GM21390 (cell line): Measurements from ENCODE around the gene CLDN11.

Experiments used
- ATAC-seq: cut with Tn5 transposase; IDR thresholded peaks from one replicate; pipeline ENCODE4 v1.9.1; 2021; ENCODE audit not compliant: unreplicated experiment

Gene CLDN11

DNA sequence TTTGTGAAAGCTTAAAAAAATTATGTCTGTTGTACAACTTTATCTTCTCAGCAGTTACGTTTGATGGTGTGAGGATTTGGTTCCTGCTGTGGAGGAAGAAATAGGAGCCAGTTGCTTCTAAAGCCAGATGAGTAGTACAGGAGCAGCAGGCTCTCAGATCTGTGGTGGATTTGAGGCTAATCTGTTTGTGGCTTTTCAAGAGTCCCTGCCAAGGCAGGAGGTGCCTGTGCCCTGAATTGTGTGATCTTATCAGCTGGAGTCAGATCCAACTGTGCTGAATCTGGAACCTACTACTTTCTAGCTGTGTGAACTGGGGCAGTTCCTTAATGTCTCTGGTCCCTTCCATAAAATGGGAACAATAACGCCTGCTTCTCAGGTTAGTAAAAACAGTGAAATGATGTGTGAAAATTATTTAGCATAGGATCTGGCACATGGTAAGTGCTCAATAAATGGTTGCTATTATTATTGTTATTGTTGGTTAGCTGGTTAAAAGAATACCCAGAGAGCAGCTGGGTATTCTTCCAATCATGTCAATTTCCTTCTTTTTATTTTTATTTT lies 7.7 kb downstream of the CLDN11 start:
- no peak for ATAC-seq

DNA sequence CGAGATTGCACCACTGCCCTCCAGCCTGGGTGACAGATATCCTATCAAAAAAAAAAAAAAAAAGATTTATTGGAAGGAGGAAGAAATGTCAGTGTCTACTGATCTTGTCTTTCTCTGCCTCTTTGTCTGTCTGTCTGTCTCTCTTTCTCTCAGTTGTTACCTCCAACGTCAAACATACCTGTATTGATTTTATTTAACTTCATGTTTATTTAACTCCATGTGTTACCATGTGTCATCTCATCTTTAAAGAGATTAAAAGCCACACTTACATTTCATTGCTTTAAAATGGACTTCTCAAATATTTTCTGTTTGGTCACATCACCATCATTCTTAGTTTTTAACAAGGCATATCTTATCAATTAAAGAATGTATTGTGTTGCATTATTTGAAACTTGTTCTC lies 9.4 kb downstream of the CLDN11 start:
- ATAC-seq: no peak

DNA sequence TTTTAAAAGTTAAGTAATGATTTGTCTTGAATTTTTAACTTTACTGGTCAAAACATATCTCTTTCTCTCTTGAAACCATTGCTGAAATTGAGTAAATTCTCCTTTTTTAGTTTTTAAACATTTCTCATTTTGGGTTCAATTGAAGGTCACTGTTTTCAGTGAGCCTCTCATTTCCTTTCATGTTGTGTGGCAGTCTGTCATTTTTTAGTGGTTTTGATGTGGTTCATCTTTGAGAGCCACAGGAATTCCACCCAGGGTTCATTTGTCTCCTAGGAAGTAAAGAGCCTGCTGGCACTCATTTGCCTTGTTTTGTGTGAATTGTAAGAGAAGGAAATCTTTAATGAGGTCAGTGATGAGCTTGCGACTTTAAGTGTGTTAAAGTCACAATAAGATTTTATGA lies 10.4 kb downstream of the CLDN11 start:
- ATAC-seq: peak; percentile 53

DNA sequence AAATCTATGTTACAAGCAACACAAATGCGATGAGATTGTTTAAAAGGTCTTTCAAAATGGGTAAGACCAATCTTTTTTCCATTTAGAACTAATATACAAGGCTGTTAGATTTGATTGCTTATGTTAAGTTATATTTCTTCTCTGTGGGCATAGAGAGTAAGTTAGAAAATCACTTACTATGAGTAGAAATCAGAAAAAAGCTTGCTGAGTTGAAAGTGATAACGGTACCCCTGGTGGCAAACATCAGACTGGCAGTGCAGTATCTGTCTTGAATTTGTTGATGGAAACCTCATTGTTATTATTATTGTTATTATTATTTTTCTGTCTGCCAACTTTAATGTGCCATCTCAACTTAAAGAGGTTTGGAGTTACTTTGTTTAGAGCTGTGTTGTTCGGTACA lies 12.4 kb downstream of the CLDN11 start:
- no peak for ATAC-seq

DNA sequence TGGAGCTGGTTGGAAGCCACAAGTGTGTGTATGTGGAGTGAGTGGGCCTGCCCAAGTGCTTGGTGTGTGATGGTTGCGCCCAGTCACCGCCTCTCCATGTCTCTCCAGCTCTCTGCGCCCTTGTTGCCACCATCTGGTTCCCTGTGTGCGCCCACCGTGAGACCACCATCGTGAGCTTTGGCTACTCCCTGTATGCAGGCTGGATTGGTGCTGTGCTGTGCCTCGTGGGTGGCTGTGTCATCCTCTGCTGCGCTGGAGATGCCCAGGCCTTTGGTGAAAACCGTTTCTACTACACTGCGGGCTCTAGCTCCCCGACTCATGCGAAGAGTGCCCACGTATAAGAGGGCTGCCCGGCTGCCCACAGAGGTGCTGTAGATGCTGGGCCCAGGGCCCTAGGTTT lies 13.7 kb downstream of the CLDN11 start:
- ATAC-seq: no peak

DNA sequence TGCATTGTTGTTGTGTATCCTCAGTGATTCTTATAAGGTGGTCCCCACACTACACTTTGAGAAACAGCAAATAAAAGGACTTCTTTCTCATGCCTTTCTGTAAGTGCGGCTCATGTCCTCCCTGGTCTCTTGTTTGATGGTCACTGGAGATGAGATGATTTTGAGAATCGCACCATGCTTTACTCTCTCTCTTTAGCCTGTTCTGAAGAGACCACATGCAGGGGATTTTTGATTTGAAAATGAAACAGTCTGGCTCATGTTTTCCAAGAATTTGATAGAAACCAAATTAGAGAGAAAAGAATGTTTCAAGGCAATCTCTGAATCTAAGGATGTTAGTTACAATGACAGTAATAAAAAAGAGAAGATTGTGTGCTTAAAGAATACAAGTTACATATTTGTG lies 18.0 kb downstream of the CLDN11 start:
- no peak for ATAC-seq

DNA sequence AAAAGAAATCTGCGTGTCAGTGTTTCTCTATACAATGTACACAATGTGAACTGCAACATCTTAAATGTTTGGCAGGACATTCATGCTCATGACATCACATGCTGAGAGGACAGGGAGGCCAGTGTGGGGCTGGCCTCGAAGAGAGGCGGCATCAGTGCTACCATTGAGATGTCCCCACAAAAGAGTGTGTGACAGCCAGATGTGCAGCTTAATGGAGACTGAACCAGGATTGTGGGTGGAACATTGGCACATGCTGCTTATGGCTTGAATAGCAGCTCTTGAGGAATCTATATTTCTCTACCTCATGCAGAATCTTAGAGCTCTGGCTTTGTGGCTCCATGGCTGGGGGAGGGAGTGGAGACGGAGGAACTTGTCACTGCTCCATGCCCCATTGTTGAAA lies 18.5 kb downstream of the CLDN11 start:
- ATAC-seq: no peak

DNA sequence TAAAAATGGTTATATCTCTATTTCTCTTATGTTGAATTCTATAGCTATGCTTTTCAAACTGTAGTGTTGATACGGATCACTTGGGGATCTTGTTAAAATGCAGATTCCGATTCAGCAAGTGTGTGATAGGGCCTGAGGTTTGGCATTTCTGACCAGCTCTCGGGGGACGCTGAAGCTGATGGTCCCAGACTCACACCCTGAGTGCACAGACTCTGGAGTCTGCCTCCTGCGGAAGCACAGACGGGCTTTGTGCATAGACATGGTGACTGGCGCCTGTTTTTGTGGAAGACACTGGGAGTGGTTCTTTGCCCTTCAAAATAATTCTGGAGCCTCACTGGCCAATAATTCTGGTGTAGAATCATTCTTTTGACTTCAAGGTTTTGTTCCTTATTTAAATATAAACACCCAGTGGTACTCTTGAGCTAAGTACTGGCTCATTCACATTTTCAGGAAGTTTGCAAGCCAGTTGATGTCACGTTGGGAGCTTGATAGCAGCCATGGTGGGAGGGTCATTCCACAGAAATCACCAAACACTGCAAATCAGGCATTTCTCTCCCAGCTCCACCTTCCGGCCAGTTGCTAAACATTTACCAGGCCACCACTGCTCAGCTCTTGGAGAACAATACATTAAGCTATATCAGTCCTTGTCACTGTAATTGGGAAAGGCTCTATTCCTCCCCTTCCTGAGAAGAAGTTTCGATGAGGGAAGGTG lies 19.2 kb downstream of the CLDN11 start:
- no peak for ATAC-seq

DNA sequence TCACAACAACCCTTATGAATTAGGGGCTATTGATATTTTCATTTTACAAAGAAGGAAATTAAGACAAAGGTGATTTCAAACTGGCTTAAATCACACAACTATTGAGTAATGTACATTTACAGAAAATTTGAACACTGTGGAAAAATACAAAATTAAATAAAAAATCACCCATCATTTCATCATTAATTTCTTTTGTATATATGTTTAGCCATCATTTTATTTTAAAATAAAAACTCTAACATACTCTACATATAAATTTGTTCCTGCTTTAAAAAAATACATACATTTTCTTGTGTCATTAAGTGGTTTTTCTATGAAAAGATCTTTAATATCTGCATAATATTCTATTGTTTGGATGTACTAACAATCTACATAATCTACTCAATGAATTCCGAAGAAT lies 20.2 kb downstream of the CLDN11 start:
- no peak for ATAC-seq

DNA sequence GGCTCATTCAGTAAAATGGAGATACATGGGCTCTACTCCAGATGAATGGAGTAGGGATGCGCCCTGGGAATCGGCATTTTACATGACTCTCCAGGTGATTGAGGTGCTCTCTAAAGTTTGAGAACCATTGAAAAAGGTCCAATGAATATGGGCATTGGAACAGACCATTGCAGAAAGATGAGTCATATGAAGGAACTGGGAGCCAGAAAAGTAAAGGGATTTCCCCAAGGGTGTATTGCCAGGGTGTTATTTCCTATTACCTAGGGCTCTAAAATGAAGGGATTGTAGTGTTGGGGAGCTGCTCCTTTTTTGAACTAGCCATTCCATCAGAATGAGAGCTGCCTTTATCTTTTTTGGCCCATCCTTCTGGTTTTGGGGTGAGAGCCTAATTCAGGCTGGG lies 21.7 kb downstream of the CLDN11 start:
- ATAC-seq: no peak

DNA sequence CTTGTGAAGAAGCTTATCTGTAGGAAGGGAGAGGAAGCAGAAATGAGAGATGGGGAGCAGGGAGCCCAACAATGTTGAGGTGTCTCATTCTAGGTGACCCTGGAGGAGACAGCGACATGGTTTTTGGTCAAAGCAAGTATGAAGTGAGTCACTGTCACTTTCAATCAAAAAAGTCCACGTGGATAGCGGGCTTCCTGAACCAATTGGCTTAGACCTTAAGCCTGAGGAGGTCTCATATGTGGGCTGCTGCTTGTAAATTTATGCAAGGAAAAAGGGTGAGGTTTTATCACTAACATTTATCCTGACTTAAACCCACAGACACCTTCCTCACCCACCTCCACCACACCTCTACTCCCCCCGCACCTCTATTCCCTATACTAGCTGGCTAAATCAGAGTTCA lies 22.7 kb downstream of the CLDN11 start:
- no peak for ATAC-seq

DNA sequence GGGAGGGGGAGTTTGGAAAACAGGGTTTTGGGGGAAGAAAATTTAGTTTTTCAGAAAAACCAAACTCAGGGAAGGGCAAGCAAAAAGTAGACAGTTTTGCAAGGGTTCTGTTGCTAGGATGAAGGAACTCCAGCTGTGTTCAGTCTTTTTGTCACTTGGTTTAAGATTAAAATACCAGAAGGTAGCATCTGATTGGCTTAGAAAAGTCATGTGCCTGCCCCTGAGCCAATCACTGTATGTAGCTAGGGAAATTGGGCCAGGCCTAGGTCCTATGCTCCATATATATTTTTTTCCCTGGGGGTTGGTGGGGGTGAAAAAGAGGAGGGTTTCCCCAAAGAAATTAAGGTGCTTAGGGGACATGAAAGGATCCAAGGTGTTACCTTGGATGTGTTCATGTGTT lies 24.3 kb downstream of the CLDN11 start:
- no peak for ATAC-seq

DNA sequence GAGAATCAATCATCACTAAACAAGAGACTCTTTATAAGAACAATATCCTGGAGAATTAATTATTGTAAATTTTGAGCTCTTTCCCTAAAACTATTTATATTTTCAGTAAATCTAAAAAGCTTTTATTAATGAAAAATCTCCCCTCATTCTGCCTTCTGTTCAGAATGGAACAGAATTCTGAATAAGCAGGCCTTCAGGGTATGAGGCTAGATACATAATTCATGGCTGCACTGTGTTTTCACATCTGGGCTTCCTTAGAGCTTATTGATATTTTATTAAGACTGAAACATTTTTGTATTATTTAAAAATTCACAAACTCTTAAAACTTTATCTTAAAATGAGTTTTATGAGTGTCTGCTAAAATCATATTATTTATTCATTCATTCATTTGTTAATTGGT lies 24.8 kb downstream of the CLDN11 start:
- no peak for ATAC-seq

DNA sequence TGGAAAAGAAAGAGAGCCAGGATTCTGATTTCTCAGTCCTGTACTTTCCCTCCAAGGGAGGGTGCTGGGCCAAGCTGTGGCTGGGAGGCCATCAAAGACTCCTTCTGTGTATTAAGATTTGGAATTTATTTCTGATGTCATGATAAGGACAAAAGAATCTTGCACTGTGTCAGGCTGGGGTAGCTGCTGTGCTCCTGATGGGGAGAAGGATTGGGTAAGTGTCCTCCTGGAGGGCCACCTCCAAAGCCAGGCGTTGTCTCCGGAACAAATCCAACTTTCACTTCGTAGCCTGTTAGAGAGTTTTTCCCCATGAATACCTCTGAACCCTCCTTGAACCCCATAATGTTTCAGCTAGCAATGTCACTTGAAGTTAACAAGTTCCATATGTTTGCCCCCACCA lies 29.9 kb downstream of the CLDN11 start:
- ATAC-seq: no peak

DNA sequence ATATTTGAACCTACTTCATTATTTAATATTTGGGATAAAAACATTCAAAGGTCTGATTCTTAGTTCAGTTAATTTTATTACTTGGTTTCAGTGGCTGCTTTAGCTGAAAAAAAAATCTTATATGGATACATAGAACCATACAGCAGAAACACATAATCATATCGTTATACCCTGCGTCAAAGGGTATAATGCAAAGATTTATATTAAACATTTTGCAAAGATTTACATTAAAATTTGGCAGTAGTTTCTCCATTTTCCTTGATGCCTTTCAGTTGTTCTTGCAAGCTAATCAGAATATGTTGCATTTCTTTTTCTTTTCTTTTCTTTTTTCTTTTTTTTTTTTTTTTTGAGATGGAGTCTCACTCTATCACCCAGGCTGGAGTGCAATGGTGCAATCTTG lies 31.4 kb downstream of the CLDN11 start:
- ATAC-seq: no peak

DNA sequence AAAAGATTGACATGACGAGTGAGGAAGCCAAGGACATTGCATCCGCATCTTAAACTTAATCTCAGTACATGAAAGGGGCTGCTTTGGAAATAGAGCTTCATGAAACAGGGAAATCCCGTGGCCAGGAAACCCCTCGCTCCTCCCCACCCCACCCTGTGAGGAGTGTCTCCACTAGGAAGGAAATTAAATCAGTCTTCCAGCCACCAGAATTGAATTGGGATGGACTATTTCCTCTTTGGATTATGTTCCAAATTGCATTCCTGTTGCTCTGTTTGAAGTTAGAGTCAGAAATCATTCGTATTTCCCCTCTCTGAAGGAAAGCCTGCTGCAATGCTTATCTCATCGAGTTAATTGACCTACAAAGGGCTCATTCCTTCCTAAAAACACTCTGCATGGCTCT lies 35.8 kb downstream of the CLDN11 start:
- ATAC-seq: no peak

DNA sequence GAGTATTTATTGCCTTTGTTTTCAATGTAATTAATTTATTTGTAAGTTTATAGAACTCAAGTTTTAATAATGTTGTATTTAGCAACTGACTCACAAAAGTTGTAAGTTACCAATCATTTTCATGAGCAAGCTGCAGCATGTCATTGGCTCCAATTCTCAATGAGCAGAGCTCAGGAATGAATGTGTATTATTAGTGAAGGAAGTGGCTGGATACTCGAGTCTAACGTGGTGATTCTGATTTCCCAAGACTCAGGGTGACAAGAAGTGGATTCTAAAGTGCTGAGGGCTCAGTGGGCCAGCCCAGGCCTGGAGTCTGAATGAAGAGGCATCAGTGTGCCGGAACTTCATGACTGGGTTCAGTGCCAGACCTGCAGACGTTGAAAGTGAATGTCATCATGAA lies 39.6 kb downstream of the CLDN11 start:
- no peak for ATAC-seq

DNA sequence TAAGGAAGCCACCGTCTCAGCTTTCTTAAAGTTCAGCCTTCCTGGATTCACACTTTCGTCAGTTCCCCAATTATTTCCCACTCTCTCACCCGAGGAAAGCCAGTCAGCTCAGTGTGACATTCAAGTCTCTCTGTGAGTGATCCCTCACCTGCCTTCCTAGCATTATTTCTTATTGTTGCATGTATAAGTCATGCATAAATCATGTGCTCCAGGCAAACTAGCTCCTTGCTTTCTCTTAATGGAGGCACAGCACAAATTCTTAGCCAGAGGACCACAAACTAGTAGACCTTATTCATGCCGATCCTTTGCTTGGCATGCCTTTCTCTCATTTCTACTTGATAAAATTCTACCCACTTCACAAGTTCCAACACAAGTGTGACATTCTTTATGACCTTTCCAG lies 44.3 kb downstream of the CLDN11 start:
- no peak for ATAC-seq

DNA sequence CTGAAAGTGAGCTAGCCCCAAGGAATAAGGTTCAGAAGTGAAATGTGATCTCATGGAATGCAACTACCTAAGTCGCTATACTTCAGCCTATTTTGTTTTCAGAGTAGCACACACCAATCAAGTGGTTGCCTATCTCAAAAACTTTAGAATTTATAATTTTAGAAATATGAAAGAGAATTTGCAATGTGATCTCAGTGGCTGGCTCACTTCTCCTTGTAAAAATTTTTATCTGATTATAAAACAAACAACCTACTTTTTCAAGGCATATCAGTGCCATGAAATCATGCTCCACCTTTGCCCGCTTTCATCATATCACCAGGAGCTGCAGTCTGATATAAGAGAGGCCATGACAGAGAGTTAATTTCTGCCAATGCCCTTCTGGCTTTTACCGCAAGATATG lies 47.3 kb downstream of the CLDN11 start:
- ATAC-seq: no peak

DNA sequence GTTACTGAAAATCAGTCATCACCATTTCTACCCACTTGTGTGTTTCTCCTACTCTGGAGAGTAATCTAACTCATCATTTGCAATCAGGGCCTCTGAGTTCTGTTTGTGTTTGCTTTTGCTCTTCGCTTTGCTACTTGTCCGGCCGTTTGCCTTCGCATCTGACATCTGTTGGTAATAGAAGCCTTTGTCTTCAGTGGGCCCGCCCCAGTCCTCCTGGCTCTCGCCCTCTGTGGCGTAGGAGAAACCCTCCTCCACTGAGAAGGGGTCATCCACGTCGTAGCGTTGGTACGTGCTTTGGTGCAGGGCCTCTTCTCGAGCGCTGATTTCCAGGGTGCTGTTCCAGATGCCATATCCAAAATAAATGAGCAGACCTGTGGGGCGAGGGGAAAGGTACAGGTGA lies 48.3 kb downstream of the CLDN11 start:
- no peak for ATAC-seq

DNA sequence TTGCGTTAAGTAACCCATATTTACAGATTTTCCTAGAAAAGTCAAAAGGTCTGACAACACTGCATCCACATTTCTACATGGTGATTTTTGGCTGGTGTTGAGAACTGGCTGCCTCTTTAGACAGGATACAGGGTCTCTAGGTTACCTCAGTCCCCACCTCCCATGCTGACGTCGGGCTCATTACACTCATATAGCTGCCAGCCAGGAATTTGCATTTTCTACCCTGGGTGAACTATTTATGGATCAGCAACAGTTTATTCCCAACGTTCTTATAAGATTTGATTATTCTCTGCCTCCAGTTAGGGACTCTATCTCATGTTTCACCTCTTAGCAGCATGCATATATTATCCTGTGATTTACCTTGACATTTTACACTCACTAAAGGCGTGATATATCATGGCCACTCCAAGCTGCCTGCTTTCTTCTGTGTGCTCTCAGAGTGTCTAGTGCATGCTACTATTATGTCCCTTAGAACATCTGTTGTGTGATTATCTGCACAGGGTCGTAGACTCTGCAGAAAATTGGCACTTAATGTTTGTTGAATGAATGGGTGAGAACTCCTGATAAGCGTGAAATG lies 49.0 kb downstream of the CLDN11 start:
- ATAC-seq: no peak

DNA sequence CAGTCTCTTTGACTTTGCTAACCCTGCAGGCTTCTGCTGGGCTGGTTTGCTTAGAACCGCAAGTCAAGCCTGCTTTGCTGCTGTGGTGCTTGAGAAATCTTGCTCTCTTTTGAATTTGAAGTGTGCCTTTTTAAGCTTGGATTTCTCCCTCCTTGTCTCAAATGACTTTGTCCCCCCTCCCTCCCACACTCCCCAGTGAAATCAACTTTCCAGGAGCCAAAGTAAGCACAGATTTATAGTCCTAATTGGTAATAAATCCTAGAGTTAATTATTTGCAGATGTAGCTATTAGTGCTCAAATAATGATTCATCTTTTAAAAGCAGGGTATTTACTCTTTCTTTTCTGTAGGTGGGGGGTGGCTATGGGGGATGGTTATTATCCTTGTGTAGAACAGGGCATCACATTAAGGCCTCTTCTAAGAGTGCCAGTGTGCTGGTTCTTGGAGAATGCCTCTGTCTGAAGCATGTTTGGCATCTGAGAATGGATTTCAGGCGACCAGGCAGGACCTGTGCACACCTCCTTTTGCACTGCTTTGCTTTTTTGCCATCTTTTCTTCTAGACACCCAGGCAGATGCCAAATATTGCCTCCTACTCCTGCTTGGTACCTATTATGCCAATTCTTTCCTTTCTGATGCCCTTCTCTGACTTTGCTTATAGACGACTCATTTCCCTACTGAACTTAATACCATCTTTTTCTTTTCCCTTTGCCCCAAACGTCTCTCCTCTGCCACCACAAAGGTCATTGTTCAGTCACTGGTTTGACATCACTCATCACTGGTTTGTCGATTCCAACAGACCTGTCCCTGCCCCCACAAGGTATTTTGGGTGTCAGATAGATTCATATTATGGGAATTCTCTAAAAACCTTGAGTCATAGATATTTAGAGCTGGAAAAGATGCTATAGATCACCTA lies 50.7 kb downstream of the CLDN11 start:
- no peak for ATAC-seq
